ENCODE measurements around the gene SPRR1B. TPM values are rescaled to one million over a fixed set of nuclear protein-coding genes. Genes with fewer than 3 reads are reported as not detected.
"Not testable (repeated sequence)": the region's sequence is repeated elsewhere in the genome, so short reads cannot be mapped to it uniquely, and the experiment has no call there.

SPRR1B gene
- total RNA-seq, 1 donor from 2014 or later = not detected

- Mint-ChIP-seq H3K27ac (ENCODE audit: unreplicated experiment) (no peak within 1 kb of the TSS), H3K9me3 (no peaks in the 10 kb centered on the region), H3K36me3 (ENCODE audit: low read depth) (no peaks in the 10 kb centered on the region), H3K4me1 (no peaks in the 10 kb centered on the region), H3K27me3 (ENCODE audit: low read depth) (peaks cover 24% of the 10 kb centered on the region), H3K4me3 (no peak within 1 kb of the TSS)
- TF ChIP-seq, protein P1, sequence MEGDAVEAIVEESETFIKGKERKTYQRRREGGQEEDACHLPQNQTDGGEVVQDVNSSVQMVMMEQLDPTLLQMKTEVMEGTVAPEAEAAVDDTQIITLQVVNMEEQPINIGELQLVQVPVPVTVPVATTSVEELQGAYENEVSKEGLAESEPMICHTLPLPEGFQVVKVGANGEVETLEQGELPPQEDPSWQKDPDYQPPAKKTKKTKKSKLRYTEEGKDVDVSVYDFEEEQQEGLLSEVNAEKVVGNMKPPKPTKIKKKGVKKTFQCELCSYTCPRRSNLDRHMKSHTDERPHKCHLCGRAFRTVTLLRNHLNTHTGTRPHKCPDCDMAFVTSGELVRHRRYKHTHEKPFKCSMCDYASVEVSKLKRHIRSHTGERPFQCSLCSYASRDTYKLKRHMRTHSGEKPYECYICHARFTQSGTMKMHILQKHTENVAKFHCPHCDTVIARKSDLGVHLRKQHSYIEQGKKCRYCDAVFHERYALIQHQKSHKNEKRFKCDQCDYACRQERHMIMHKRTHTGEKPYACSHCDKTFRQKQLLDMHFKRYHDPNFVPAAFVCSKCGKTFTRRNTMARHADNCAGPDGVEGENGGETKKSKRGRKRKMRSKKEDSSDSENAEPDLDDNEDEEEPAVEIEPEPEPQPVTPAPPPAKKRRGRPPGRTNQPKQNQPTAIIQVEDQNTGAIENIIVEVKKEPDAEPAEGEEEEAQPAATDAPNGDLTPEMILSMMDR (conservative IDR thresholded peaks at IDR 0.05) = no peak
- no peak for DNase-seq (ENCODE audit: low read depth, low spot score)
Measured at GRCh38 chr1:153040950-153041631, 10.1 kb downstream of the SPRR1B start, which contains the start of gene SPRR2D. Gene SPRR2D (minus strand): TSS chr1:153041120. CDS start chr1:153040346, 774 bp downstream.

DNA sequence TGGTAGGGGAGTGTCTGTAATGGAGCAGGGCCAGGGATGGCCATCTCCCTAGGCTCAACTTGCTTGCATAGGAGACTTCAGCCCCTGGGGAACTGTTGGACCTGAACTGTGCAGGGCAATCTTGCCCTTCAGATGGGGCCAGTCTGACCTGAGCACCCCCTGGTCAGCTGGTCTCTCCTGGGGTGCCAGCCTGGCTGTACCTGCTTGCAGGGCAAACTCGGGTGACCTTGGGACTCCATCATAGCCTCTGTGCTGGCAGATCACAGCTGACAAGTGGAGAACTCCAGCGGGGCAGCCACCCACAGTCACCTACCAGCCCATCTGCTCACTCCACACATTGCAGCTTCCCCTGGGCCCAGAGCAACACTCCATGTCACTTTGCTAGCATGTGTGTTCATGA is 18.2 kb downstream of the SPRR1B start:
- Mint-ChIP-seq H3K4me1 (no peaks in the 10 kb centered on the region), H3K27ac (ENCODE audit: unreplicated experiment) (no peak overlapping the region), H3K36me3 (ENCODE audit: low read depth) (no peaks in the 10 kb centered on the region), H3K4me3 (no peak overlapping the region), H3K9me3 (peaks cover 3% of the 10 kb centered on the region), H3K27me3 (ENCODE audit: low read depth) (peaks cover 29% of the 10 kb centered on the region)
- no peak for DNase-seq (ENCODE audit: low read depth, low spot score)
- TF ChIP-seq, protein P1 (conservative IDR thresholded peaks at IDR 0.05) = no peak

DNA sequence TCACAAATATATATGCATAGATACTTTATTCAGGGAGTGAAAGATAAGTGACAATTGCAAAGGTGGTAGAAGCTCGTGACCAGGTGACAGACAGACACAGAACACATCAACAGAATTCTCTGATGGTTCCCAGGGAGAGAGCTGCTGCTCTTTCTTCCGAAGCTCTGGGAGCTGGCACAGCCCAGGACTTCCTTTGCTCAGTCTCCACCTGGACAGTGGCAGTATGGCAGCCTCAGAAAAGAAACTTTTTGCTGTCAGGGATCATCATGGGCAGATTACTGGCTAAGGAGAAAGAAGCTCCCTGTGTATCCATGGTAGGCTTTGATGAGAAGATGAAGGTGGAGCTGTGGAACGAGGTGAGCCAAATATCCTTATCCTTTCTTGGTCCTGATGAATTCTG is 25.1 kb downstream of the SPRR1B start:
- DNase-seq (ENCODE audit: low read depth, low spot score); H3K27ac Mint-ChIP-seq (ENCODE audit: unreplicated experiment); H3K4me1 Mint-ChIP-seq; H3K4me3 Mint-ChIP-seq; H3K9me3 Mint-ChIP-seq; H3K36me3 Mint-ChIP-seq (ENCODE audit: low read depth): not testable (repeated sequence)
- peaks cover 59% of the 10 kb centered on the region for H3K27me3 Mint-ChIP-seq (ENCODE audit: low read depth)

- no peaks in the 10 kb centered on the region for H3K36me3 Mint-ChIP-seq (ENCODE audit: low read depth)
- no peak for DNase-seq (ENCODE audit: low read depth, low spot score)
- TF ChIP-seq, protein P1 (conservative IDR thresholded peaks at IDR 0.05) = no peak
- H3K4me1 Mint-ChIP-seq = no peaks in the 10 kb centered on the region
- H3K27ac Mint-ChIP-seq (ENCODE audit: unreplicated experiment) = no peak within 1 kb of the TSS
- H3K4me3 Mint-ChIP-seq = no peak within 1 kb of the TSS
- peaks cover 3% of the 10 kb centered on the region for H3K9me3 Mint-ChIP-seq
- H3K27me3 Mint-ChIP-seq (ENCODE audit: low read depth) = peaks cover 62% of the 10 kb centered on the region
Measured at GRCh38 chr1:153057375-153057774, 26.4 kb downstream of the SPRR1B start, which contains the start of gene SPRR2A. Gene SPRR2A (minus strand): TSS chr1:153057512. CDS start chr1:153056735, 777 bp downstream.

DNA sequence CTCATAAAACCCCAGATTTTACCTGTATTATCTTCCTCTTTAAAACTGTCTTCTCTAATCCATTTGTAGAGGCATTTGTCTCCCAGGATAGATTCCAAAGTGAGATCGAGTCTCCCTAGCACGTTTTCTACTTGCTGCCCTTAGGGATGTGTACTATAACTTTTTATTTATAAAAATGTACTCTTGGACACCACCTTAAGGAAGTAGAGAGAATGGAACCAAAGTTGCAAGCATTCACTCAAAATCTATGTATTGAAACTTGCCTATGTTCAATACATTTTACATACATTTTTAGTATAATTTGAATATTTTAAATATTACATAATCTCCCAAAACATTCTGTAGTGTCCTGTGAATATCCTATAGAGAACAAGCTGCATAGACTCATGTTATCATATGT is 27.2 kb downstream of the SPRR1B start:
- TF ChIP-seq, protein P1 (conservative IDR thresholded peaks at IDR 0.05) = no peak
- Mint-ChIP-seq H3K27me3 (ENCODE audit: low read depth) (peaks cover 58% of the 10 kb centered on the region), H3K4me3 (no peak overlapping the region), H3K27ac (ENCODE audit: unreplicated experiment) (no peak overlapping the region), H3K9me3 (no peaks in the 10 kb centered on the region), H3K36me3 (ENCODE audit: low read depth) (no peaks in the 10 kb centered on the region), H3K4me1 (no peaks in the 10 kb centered on the region)
- no peak for DNase-seq (ENCODE audit: low read depth, low spot score)
